Natural killer cell (primary cell): ENCODE results near the gene UBAC1. TPM values are rescaled to one million over a fixed set of nuclear protein-coding genes. Genes with fewer than 3 reads are reported as not detected.

Source experiments
- ATAC-seq, 3 donors: fragments of 150-1000 bp in 2 of 3; fragments of 200-7000 bp in 1 of 3; cut with Tn5 transposase; 1 replicate in 1 of 3; 2 replicates in 2 of 3; pipeline ENCODE4 v1.10.0; 2021; ENCODE audit warnings: mild to moderate bottlenecking in 2 of 3, moderate library complexity in 2 of 3
- DNase-seq, 2 donors: peaks; one replicate each; pipeline versions ENCODE4 v3.0.0 to v3.0.0-alpha.2; 2013 to 2021; ENCODE audit warnings: mixed read lengths in 1 of 2
- H3K27ac ChIP-seq: one replicate; pipeline ENCODE4 v1.5.1; 2013; ENCODE audit warnings: mild to moderate bottlenecking, low read length
- H3K27me3 ChIP-seq: one replicate; pipeline ENCODE4 v1.6.1; 2013; ENCODE audit warnings: low read length; ENCODE audit not compliant: control insufficient read depth, insufficient read depth
- H3K36me3 ChIP-seq: one replicate; pipeline ENCODE4 v1.6.1; 2013; ENCODE audit warnings: low read length; ENCODE audit not compliant: control insufficient read depth, insufficient read depth
- H3K4me1 ChIP-seq: one replicate; pipeline ENCODE4 v1.6.1; 2013; ENCODE audit warnings: low read length; ENCODE audit not compliant: control insufficient read depth, insufficient read depth
- H3K4me3 ChIP-seq: one replicate; pipeline ENCODE4 v1.5.1; 2013; ENCODE audit warnings: low read length
- H3K9me3 ChIP-seq: one replicate; pipeline ENCODE4 v1.6.1; 2013; ENCODE audit warnings: low read length; ENCODE audit not compliant: control insufficient read depth, insufficient read depth
- H3K27ac Mint-ChIP-seq, 2 donors: one replicate each; pipeline ENCODE4 v1.8.0; 2022; ENCODE audit warnings: mild to moderate bottlenecking in 2 of 2, mixed read lengths in 2 of 2, moderate library complexity in 1 of 2
- H3K27me3 Mint-ChIP-seq, 2 donors: one replicate each; pipeline ENCODE4 v1.8.0; 2022; ENCODE audit warnings: low read depth in 2 of 2, mixed read lengths in 2 of 2
- H3K36me3 Mint-ChIP-seq: one replicate; pipeline ENCODE4 v1.8.0; 2022; ENCODE audit warnings: mixed read lengths
- H3K4me1 Mint-ChIP-seq, 2 donors: one replicate each; pipeline ENCODE4 v1.8.0; 2022; ENCODE audit warnings: mixed read lengths in 2 of 2
- H3K4me3 Mint-ChIP-seq: one replicate; pipeline ENCODE4 v1.8.0; 2022; ENCODE audit warnings: mild to moderate bottlenecking, moderate library complexity, mixed read lengths
- H3K9me3 Mint-ChIP-seq, 2 donors: one replicate each; pipeline ENCODE4 v1.8.0; 2022; ENCODE audit warnings: mixed read lengths in 2 of 2
- WGBS: methylation state at CpG from one replicate; pipeline ENCODE4 v1.1.7; 2013; ENCODE audit warnings: missing lambda C conversion rate; ENCODE audit not compliant: insufficient coverage; 5-methylcytosine and 5-hydroxymethylcytosine counted together
- intact Hi-C: fragments of 100-400 bp; cut with micrococcal nuclease; formaldehyde crosslinking; loops from one replicate; pipeline ENCODE4 v1.14.2; 2022
- total RNA-seq, 4 donors: library from RNA; stranded (reverse); fragments of 120-200 nt in 1 of 4; gene quantifications; one replicate each; pipeline versions ENCODE4 v1.2.3 to v1.2.4, GENCODE V29; 2013 to 2022
- TF ChIP-seq, protein P1 (sequence below): fragments of 200-600 bp; IDR thresholded peaks from one replicate; pipeline ENCODE4 v1.8.0; 2022; ENCODE audit warnings: antibody characterized with exemption

UBAC1 gene
- total RNA-seq, 3 donors from 2014 or later (not counting 1 experiment from before 2014, with no cell fraction given): 22.7 to 31.8 (median 27.6) TPM

DNA sequence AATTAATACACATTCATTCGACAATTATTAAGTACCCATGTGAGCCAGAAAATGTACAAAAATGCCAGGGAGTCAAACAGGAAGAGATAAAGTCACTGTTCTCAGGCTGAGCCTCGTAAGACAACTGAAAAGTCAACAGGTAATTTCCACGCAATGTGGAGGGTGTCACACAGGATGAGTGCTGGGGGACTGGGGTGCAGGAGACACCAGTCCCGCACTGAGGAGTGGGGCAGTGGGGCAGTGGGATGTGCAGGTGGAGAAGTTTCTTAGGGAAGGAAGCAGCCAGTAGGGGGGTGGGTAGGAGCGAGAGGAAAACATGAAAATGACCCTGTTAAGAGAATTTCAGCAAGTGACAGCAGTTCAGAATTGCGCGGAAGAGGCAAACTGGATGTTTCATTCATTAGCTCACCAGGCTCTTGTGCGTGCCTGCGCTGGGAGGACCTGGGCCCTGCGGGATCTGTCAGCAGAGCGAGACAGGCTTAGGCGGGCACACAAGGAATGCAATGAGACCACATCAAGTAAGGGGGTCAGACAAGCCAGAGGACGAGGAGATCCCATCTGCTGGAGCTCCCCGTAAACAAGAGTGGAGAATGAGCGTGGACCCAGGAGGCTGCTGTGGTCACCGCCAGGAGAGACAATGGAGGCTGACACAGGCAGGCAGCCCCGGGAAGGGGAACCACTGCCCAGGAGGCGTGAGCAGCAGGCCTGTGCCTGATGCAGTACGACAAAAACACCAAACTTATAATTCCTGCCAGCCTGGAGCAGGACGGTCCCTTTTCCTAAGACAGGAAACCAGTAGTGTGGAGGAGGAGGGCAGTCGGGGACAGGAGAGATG, 74.8 kb downstream of the UBAC1 start:
- Mint-ChIP-seq H3K36me3 (no peaks in the 10 kb centered on the region), H3K9me3 (no peaks in the 10 kb centered on the region), H3K27me3 (no peaks in the 10 kb centered on the region), H3K4me1 (peaks cover 57 to 70% of the 10 kb centered on the region in 2 donors), H3K4me3 (peak overlapping the region; percentile 77), H3K27ac (peak overlapping the region; percentile 85 to 90)
- no peak overlapping the region for H3K4me3 ChIP-seq
- H3K27me3 ChIP-seq: no peaks in the 10 kb centered on the region
- ATAC-seq (no peak), DNase-seq (no peak)
- H3K27ac ChIP-seq: no peak overlapping the region
- H3K4me1 ChIP-seq: peaks cover 43% of the 10 kb centered on the region
- no peaks in the 10 kb centered on the region for H3K9me3 ChIP-seq
- peaks cover 2% of the 10 kb centered on the region for H3K36me3 ChIP-seq
- WGBS: 95% methylated on average over 20 of the region's 21 CpGs
- intact Hi-C loops: no loop called here
- TF ChIP-seq, protein P1, sequence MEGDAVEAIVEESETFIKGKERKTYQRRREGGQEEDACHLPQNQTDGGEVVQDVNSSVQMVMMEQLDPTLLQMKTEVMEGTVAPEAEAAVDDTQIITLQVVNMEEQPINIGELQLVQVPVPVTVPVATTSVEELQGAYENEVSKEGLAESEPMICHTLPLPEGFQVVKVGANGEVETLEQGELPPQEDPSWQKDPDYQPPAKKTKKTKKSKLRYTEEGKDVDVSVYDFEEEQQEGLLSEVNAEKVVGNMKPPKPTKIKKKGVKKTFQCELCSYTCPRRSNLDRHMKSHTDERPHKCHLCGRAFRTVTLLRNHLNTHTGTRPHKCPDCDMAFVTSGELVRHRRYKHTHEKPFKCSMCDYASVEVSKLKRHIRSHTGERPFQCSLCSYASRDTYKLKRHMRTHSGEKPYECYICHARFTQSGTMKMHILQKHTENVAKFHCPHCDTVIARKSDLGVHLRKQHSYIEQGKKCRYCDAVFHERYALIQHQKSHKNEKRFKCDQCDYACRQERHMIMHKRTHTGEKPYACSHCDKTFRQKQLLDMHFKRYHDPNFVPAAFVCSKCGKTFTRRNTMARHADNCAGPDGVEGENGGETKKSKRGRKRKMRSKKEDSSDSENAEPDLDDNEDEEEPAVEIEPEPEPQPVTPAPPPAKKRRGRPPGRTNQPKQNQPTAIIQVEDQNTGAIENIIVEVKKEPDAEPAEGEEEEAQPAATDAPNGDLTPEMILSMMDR: no peak

DNA sequence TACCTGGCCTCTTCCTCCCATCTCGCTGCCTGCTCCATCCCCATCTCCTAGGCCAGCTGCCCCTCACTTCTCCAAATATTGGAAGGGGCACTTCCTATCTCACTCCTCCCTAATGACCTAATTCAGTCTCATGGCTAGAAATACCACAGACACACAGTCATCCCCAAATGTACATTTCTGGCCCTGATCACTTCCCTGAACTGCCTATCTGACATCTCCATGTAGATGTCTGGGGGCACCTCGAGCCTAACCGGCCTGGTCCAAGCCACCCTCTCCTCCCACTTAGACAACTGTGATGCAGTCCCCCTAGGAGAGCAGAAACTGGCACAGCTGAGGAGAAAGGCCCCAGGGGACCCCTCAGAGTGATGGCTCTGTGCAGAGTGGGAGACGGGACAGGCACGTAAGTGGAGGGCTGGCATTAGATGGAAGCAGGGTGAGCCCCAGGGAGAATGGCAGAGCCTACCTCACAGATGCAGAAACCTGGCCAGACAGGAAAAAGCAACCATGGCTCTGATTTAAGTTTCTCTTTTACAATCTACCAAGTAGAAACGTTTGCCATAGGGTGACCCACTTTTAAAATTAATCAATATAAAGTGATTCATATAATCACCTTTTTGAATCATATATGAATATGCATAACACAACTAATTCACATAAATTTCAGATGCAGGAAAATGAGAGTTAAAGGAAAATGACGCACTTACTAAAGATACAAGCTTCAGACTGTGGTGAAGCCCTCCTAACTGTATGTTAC, 75.9 kb downstream of the UBAC1 start:
- Mint-ChIP-seq H3K4me3 (peak overlapping the region; percentile 77), H3K27me3 (no peaks in the 10 kb centered on the region), H3K27ac (peak overlapping the region; percentile 3 to 85), H3K36me3 (no peaks in the 10 kb centered on the region), H3K4me1 (peaks cover 55 to 69% of the 10 kb centered on the region in 2 donors), H3K9me3 (no peaks in the 10 kb centered on the region)
- Histone ChIP-seq H3K4me3 (no peak overlapping the region), H3K36me3 (peaks cover 6% of the 10 kb centered on the region), H3K27me3 (no peaks in the 10 kb centered on the region), H3K9me3 (no peaks in the 10 kb centered on the region), H3K27ac (no peak overlapping the region), H3K4me1 (peaks cover 43% of the 10 kb centered on the region)
- intact Hi-C loops: no loop called here
- 81% methylated on average over 6 of the region's 7 CpGs for WGBS
- ATAC-seq: no peak
- TF ChIP-seq, protein P1: no peak
- no peak for DNase-seq

DNA sequence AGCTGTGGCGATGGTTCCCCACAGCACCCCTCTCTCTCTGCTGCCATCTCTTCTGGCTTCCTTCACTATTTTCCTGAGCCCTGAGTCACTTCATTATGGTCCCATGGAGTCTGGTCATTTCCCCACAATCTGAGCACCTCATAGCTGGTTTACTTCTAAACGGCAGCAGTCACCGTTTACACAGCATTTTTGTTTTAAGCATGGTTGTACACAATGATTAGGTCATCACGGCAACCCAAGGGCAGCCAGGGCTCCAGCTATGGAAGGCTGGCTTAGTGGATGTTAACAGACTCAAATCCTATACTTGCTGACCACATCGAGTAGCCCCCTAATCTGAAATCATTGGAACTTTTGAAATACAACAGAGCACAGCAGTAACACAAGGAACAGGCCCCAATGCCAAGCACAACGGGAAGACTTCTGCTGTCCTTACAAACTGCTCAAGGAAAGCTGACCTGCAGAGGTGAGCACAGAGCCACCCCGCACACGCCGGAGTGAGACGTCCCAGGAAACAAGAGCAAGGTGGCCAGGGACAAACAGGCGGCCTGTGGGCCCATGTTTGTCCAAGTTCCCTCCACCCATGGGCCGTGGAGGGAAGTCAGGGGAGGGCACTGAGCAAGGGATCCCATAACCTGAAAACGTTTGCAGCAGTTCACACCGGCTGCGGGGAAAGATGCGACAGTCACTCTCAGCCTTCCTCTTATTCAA, 76.7 kb downstream of the UBAC1 start:
- no peaks in the 10 kb centered on the region for H3K27me3 ChIP-seq
- no peak overlapping the region for H3K4me3 ChIP-seq
- Mint-ChIP-seq H3K36me3 (no peaks in the 10 kb centered on the region), H3K27ac (peak overlapping the region in 1 of 2 donors; percentile 3), H3K9me3 (no peaks in the 10 kb centered on the region), H3K4me3 (no peak overlapping the region), H3K4me1 (peaks cover 53 to 67% of the 10 kb centered on the region in 2 donors), H3K27me3 (no peaks in the 10 kb centered on the region)
- intact Hi-C loops: no loop called here
- DNase-seq (no peak), ATAC-seq (no peak)
- TF ChIP-seq, protein P1: no peak
- no peaks in the 10 kb centered on the region for H3K9me3 ChIP-seq
- no peak overlapping the region for H3K27ac ChIP-seq
- peaks cover 37% of the 10 kb centered on the region for H3K4me1 ChIP-seq
- peaks cover 6% of the 10 kb centered on the region for H3K36me3 ChIP-seq
- 91% methylated on average over 16 of the region's 16 CpGs for WGBS
